GM12892 (cell line): ENCODE measurements around the gene HBZ.

Source experiments
- POLR2A ChIP-seq: IDR thresholded peaks from 2 replicates; pipeline ENCODE4 v1.6.1; 2011; ENCODE audit warnings: low read depth, low read length, control low read depth
- TAF1 ChIP-seq: IDR thresholded peaks from 2 replicates; pipeline ENCODE4 v1.6.1; 2011; ENCODE audit warnings: low read depth, mild to moderate bottlenecking, control low read depth, low read length, borderline replicate concordance

GRCh38 chr16:119295-119694 lies 33.1 kb upstream of the HBZ start:
- TF ChIP-seq TAF1 (no peak), POLR2A (no peak)
